SU-DHL-6 (cell line): ENCODE results near the gene NPHS2.

Experiments used
- EZH2phosphoT487 ChIP-seq: fragments of 200-600 bp; sonication (generic), shearing (Covaris generic); conservative IDR thresholded peaks from 2 replicates; pipeline ENCODE4 v1.6.1; 2018; ENCODE audit warnings: mild to moderate bottlenecking, antibody characterized with exemption, low read length, moderate library complexity, mixed read lengths
- TF ChIP-seq, protein P1 (sequence below): fragments of 200-600 bp; sonication (generic); IDR thresholded peaks from one replicate; pipeline ENCODE4 v1.5.1; 2017; ENCODE audit warnings: antibody characterized with exemption, mild to moderate bottlenecking, low read length, moderate library complexity; ENCODE audit not compliant: insufficient read depth, poor library complexity, severe bottlenecking

DNA sequence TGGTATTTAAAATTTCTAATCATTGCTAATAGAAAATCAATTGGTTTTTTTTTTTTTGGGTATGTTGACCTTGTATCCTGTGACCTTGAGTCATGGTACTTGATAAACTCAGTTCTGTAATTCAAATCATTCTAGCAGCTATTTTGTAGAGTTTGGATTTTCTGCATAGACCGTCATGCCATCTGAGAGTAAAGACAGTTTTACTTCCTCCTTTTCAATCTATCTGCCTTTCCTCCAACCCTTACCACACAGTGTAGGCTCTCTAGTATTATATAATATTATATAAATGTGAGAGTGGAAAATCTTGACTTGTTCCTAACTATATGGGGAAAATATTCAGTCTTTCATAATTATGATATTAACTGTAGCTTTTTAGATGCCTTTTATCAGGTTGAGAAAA lies 22.9 kb upstream of the NPHS2 start:
- TF ChIP-seq, protein P1, sequence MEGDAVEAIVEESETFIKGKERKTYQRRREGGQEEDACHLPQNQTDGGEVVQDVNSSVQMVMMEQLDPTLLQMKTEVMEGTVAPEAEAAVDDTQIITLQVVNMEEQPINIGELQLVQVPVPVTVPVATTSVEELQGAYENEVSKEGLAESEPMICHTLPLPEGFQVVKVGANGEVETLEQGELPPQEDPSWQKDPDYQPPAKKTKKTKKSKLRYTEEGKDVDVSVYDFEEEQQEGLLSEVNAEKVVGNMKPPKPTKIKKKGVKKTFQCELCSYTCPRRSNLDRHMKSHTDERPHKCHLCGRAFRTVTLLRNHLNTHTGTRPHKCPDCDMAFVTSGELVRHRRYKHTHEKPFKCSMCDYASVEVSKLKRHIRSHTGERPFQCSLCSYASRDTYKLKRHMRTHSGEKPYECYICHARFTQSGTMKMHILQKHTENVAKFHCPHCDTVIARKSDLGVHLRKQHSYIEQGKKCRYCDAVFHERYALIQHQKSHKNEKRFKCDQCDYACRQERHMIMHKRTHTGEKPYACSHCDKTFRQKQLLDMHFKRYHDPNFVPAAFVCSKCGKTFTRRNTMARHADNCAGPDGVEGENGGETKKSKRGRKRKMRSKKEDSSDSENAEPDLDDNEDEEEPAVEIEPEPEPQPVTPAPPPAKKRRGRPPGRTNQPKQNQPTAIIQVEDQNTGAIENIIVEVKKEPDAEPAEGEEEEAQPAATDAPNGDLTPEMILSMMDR = no peak
- no peak for TF ChIP-seq EZH2phosphoT487
